ENCODE data around the gene DCDC2.

DCDC2 gene

GRCh38 chr6:24397631-24398030 lies 39.8 kb upstream of the DCDC2 start:
- H3K4me3 Mint-ChIP-seq = no peak overlapping the region
- peaks cover 27% of the 10 kb centered on the region for H3K4me1 Mint-ChIP-seq
- peaks cover 40% of the 10 kb centered on the region for H3K27me3 Mint-ChIP-seq (ENCODE audit: low read depth, poor library complexity)
- DNase-seq = no peak
- no peak for TF ChIP-seq CTCF (IDR thresholded peaks at IDR 0.05)
- no peak overlapping the region for H3K27ac Mint-ChIP-seq
- H3K9me3 Mint-ChIP-seq = peaks cover 26% of the 10 kb centered on the region
- peaks cover 5% of the 10 kb centered on the region for H3K36me3 Mint-ChIP-seq (ENCODE audit: low read depth)

- TF ChIP-seq CTCF (IDR thresholded peaks at IDR 0.05) = no peak
- no peak for DNase-seq
- Mint-ChIP-seq H3K36me3 (ENCODE audit: low read depth) (peaks cover 5% of the 10 kb centered on the region), H3K4me3 (no peak overlapping the region), H3K27ac (no peak overlapping the region), H3K27me3 (ENCODE audit: low read depth, poor library complexity) (peaks cover 40% of the 10 kb centered on the region), H3K9me3 (peaks cover 26% of the 10 kb centered on the region), H3K4me1 (peaks cover 20% of the 10 kb centered on the region)
Observed at GRCh38 chr6:24396824-24397223, 39.0 kb upstream of the DCDC2 start.

GRCh38 chr6:24394780-24395437 lies 37.0 kb upstream of the DCDC2 start:
- Mint-ChIP-seq H3K9me3 (peaks cover 26% of the 10 kb centered on the region), H3K4me3 (no peak overlapping the region), H3K36me3 (ENCODE audit: low read depth) (peaks cover 5% of the 10 kb centered on the region), H3K27ac (no peak overlapping the region), H3K27me3 (ENCODE audit: low read depth, poor library complexity) (peaks cover 28% of the 10 kb centered on the region), H3K4me1 (peaks cover 8% of the 10 kb centered on the region)
- no peak for TF ChIP-seq CTCF (IDR thresholded peaks at IDR 0.05)
- DNase-seq = no peak

GRCh38 chr6:24394061-24394779 lies 36.4 kb upstream of the DCDC2 start:
- peaks cover under 1% of the 10 kb centered on the region for H3K4me1 Mint-ChIP-seq
- TF ChIP-seq CTCF (IDR thresholded peaks at IDR 0.05) = no peak
- no peak overlapping the region for H3K27ac Mint-ChIP-seq
- H3K36me3 Mint-ChIP-seq (ENCODE audit: low read depth) = peaks cover under 1% of the 10 kb centered on the region
- H3K27me3 Mint-ChIP-seq (ENCODE audit: low read depth, poor library complexity) = peaks cover 21% of the 10 kb centered on the region
- H3K9me3 Mint-ChIP-seq = peaks cover 21% of the 10 kb centered on the region
- DNase-seq = no peak
- H3K4me3 Mint-ChIP-seq = no peak overlapping the region

- Mint-ChIP-seq H3K27ac (no peak overlapping the region), H3K27me3 (ENCODE audit: low read depth, poor library complexity) (peaks cover 5% of the 10 kb centered on the region), H3K9me3 (peaks cover 12% of the 10 kb centered on the region), H3K4me1 (no peaks in the 10 kb centered on the region), H3K4me3 (no peak overlapping the region), H3K36me3 (ENCODE audit: low read depth) (no peaks in the 10 kb centered on the region)
- DNase-seq = no peak
- TF ChIP-seq CTCF (IDR thresholded peaks at IDR 0.05) = no peak
Observed at GRCh38 chr6:24391756-24392405, 34.0 kb upstream of the DCDC2 start.
